HepG2 (cell line): Measurements from ENCODE around the gene SEMA3E. TPM values are rescaled to one million over a fixed set of nuclear protein-coding genes. Genes with fewer than 3 reads are reported as not detected.

Experiments
- ATAC-seq: fragments of 200-7000 bp; cut with Tn5 transposase; 3 replicates; pipeline ENCODE4 v1.9.1; 2020; ENCODE audit warnings: mild to moderate bottlenecking, moderate library complexity
- BruUV-seq: library from RNA; stranded (reverse); fragments of 400-500 nt; replicated peaks from 2 replicates; lab custom pipeline; 2021; lab: Mats Ljungman, UMichigan
- CTCF ChIA-PET: fragments of 300-600 bp; formaldehyde crosslinking; extraction: SDS; loops from one replicate; lab custom pipeline; 2021; ENCODE audit warnings: low total read pairs, inconsistent platforms, low intra/inter-chr PET ratio; lab: Yijun Ruan, JAX
- POLR2A ChIA-PET: fragments of 350-600 bp; sonication (Branson Sonifier 250); formaldehyde crosslinking; loops from one replicate; lab custom pipeline; 2020; ENCODE audit warnings: antibody characterized with exemption, inconsistent platforms; lab: Yijun Ruan, JAX
- DNase-seq: peaks from one replicate; pipeline ENCODE4 v3.0.0-alpha.2; 2015; ENCODE audit warnings: low spot score
- FAIRE-seq: peaks from 3 replicates; lab custom pipeline; 2011; peaks lifted over from hg19 to GRCh38; lab: Jason Lieb, UNC
- H2AFZ ChIP-seq: one replicate; pipeline ENCODE4 v1.6.1; 2011; ENCODE audit warnings: low read length, inconsistent platforms
- H3K27ac ChIP-seq: fragments of 300-600 bp; 3 replicates; pipeline ENCODE4 v1.8.0; 2011; ENCODE audit warnings: mixed run types, mild to moderate bottlenecking, mixed read lengths, low read length, inconsistent platforms; ENCODE audit not compliant: insufficient read depth; ENCODE audit errors: extremely low read length
- H3K27me3 ChIP-seq, 2 experiments: fragments of 200-600 bp in 1 of 2; 2 replicates in 1 of 2; 3 replicates in 1 of 2; pipeline versions ENCODE4 v1.6.0 to v1.8.0; 2011; ENCODE audit warnings: low read length in 2 of 2, mild to moderate bottlenecking in 2 of 2, moderate library complexity in 2 of 2, inconsistent platforms in 1 of 2; ENCODE audit not compliant: insufficient read depth in 2 of 2, control insufficient read depth in 1 of 2
- H3K36me3 ChIP-seq, 2 experiments: fragments of 200-600 bp in 1 of 2; replicated peaks in 1 of 2; 2 replicates in 1 of 2; 3 replicates in 1 of 2; pipeline versions ENCODE4 v1.5.1 to v1.8.0; 2011; ENCODE audit warnings: low read length in 2 of 2, inconsistent platforms in 1 of 2; ENCODE audit not compliant: insufficient read depth in 2 of 2, control insufficient read depth in 1 of 2
- H3K4me1 ChIP-seq: 2 replicates; pipeline ENCODE4 v1.5.1; 2012; ENCODE audit warnings: low read length, inconsistent platforms; ENCODE audit not compliant: insufficient read depth
- H3K4me2 ChIP-seq: 2 replicates; pipeline ENCODE4 v1.6.0; 2011; ENCODE audit warnings: low read depth, low read length, inconsistent platforms
- H3K4me3 ChIP-seq, 3 experiments: fragments of 200-600 bp in 1 of 3; sonication (generic), shearing (Covaris generic) in 1 of 3; replicated peaks in 1 of 3; 2 replicates each; pipeline ENCODE4 v1.5.1; 2011 to 2016; ENCODE audit warnings: low read length in 3 of 3, inconsistent platforms in 2 of 3, low read depth in 2 of 3, mild to moderate bottlenecking in 2 of 3, control low read depth in 1 of 3, mixed read lengths in 1 of 3; ENCODE audit not compliant: insufficient read depth in 1 of 3
- H3K79me2 ChIP-seq: one replicate; pipeline ENCODE4 v1.6.1; 2011; ENCODE audit warnings: low read length, inconsistent platforms; ENCODE audit not compliant: insufficient read depth
- H3K9ac ChIP-seq: 2 replicates; pipeline ENCODE4 v1.6.0; 2011; ENCODE audit warnings: mild to moderate bottlenecking, low read depth, low read length, inconsistent platforms; ENCODE audit not compliant: insufficient read depth
- H3K9me3 ChIP-seq: 2 replicates; pipeline ENCODE4 v1.5.1; 2012; ENCODE audit warnings: mild to moderate bottlenecking, low read length
- H4K20me1 ChIP-seq: 2 replicates; pipeline ENCODE4 v1.6.0; 2011; ENCODE audit warnings: inconsistent platforms, mild to moderate bottlenecking, low read length, moderate library complexity; ENCODE audit not compliant: insufficient read depth
- AGO1 ChIP-seq: fragments of 200-400 bp; formaldehyde crosslinking; IDR thresholded peaks from 2 replicates; pipeline ENCODE4 v1.6.1; 2017; ENCODE audit warnings: mild to moderate bottlenecking, low read depth, low read length, moderate library complexity; ENCODE audit not compliant: poor library complexity, severe bottlenecking
- ATAD3A ChIP-seq: sonication (generic); formaldehyde crosslinking; IDR thresholded peaks from 2 replicates; pipeline ENCODE4 v1.4.0; 2020; ENCODE audit warnings: missing genetic modification reagents
- ATF6 ChIP-seq: sonication (generic); formaldehyde crosslinking; conservative IDR thresholded peaks from 2 replicates; pipeline ENCODE4 v1.4.0; 2020; ENCODE audit warnings: missing genetic modification reagents
- DMAP1 ChIP-seq: IDR thresholded peaks from 2 replicates; pipeline ENCODE4 v1.6.1; 2016
- POGZ ChIP-seq: sonication (generic); formaldehyde crosslinking; IDR thresholded peaks from 2 replicates; pipeline ENCODE4 v1.4.0; 2020; ENCODE audit warnings: mild to moderate bottlenecking, missing genetic modification reagents
- PREB ChIP-seq: sonication (generic); formaldehyde crosslinking; IDR thresholded peaks from 2 replicates; pipeline ENCODE4 v1.4.0; 2020; ENCODE audit warnings: missing genetic modification reagents
- RFX5 ChIP-seq: IDR thresholded peaks from 2 replicates; pipeline ENCODE4 v1.6.1; 2011; ENCODE audit warnings: low read depth, low read length, improper control_type of control experiment
- RFXAP ChIP-seq: sonication (generic); formaldehyde crosslinking; IDR thresholded peaks from 2 replicates; pipeline ENCODE4 v1.4.0; 2020; ENCODE audit warnings: missing genetic modification reagents, borderline replicate concordance
- TIGD3 ChIP-seq: sonication (generic); formaldehyde crosslinking; IDR thresholded peaks from 2 replicates; pipeline ENCODE4 v1.5.1; 2020; ENCODE audit warnings: mild to moderate bottlenecking, missing genetic modification reagents, borderline replicate concordance
- TOPORS ChIP-seq: sonication (generic); formaldehyde crosslinking; IDR thresholded peaks from 2 replicates; pipeline ENCODE4 v1.8.0; 2023; ENCODE audit warnings: mild to moderate bottlenecking, missing genetic modification reagents
- ZBTB7B ChIP-seq: sonication (generic); formaldehyde crosslinking; IDR thresholded peaks from 2 replicates; pipeline ENCODE4 v1.4.0; 2020; ENCODE audit warnings: missing genetic modification reagents
- ZNF781 ChIP-seq: sonication (generic); formaldehyde crosslinking; IDR thresholded peaks from 2 replicates; pipeline ENCODE4 v1.5.1; 2020; ENCODE audit warnings: borderline replicate concordance, mild to moderate bottlenecking, missing genetic modification reagents; ENCODE audit errors: not compliant biosample characterization
- ZNF790 ChIP-seq: sonication (generic); formaldehyde crosslinking; IDR thresholded peaks from 2 replicates; pipeline ENCODE4 v1.8.0; 2022; ENCODE audit warnings: missing genetic modification reagents, mild to moderate bottlenecking, borderline replicate concordance
- ZZZ3 ChIP-seq: sonication (generic); formaldehyde crosslinking; IDR thresholded peaks from 2 replicates; pipeline ENCODE4 v1.4.0; 2020; ENCODE audit warnings: missing genetic modification reagents, mild to moderate bottlenecking, borderline replicate concordance
- WGBS: methylation state at CpG from one replicate; pipeline ENCODE4 v1.1.6; 2017; ENCODE audit warnings: low lambda C conversion rate; 5-methylcytosine and 5-hydroxymethylcytosine counted together
- in situ Hi-C: cut with HindIII; loops from 2 replicates; pipeline ENCODE4 v1.10.0; 2017; ENCODE audit warnings: low pct_unique_long_range_greater_than_20kb; ENCODE audit not compliant: extremely low pct_ligation_motif_present
- intact Hi-C: fragments of 100-400 bp; cut with micrococcal nuclease; formaldehyde crosslinking; loops from one replicate; pipeline ENCODE4 v1.10.0; 2022; ENCODE audit not compliant: unreplicated experiment
- polyA plus RNA-seq, 8 experiments: library from polyadenylated mRNA; depleted of rRNA in 3 of 8; stranded (reverse) in 7 of 8; unstranded in 1 of 8; fragments of >200 nt; fragmentation: Illumina TruSeq in 4 of 8; extraction: Trizol in 4 of 8; gene quantifications; 2 replicates each; pipeline versions ENCODE4 v1.2.1 to v1.2.3, GENCODE V29; 2011 to 2016; ENCODE audit warnings: low read depth in 4 of 8, missing spikeins in 1 of 8, mixed read lengths in 1 of 8; ENCODE audit not compliant: insufficient read depth in 1 of 8
- total RNA-seq, 5 experiments: library from RNA; depleted of rRNA; stranded (reverse); fragments of >200 nt; fragmentation: Illumina TruSeq; extraction: Trizol; gene quantifications; 2 replicates each; pipeline ENCODE4 v1.2.3, GENCODE V29; 2016; ENCODE audit warnings: low read depth in 1 of 5

SEMA3E gene
- total and polyA plus RNA-seq, 2 of the 13 experiments (the other 11 are each of a cell fraction or from before 2014, with no cell fraction given): not detected

GRCh38 chr7:83520726-83521125 lies 128.2 kb downstream of the SEMA3E start:
- ATAC-seq (no peak), FAIRE-seq (no peak), DNase-seq (no peak)
- H3K27me3 ChIP-seq: no peaks in the 10 kb centered on the region; a peak in 1 of 5 replicates
- H3K9me3 ChIP-seq: no peaks in the 10 kb centered on the region
- H2AFZ ChIP-seq: no peak overlapping the region
- H3K79me2 ChIP-seq: no peaks in the 10 kb centered on the region
- no peaks in the 10 kb centered on the region for H4K20me1 ChIP-seq
- in situ Hi-C loops: no loop called here
- no peaks in the 10 kb centered on the region for H3K36me3 ChIP-seq
- ChIA-PET POLR2A (no interaction called here), CTCF (no interaction called here)
- no peak overlapping the region for H3K4me2 ChIP-seq
- WGBS: 0% methylated on average over 2 of the region's 2 CpGs
- H3K9ac ChIP-seq: no peak overlapping the region
- no peak overlapping the region for H3K4me3 ChIP-seq
- BruUV-seq: no TSS peak
- no peaks in the 10 kb centered on the region for H3K4me1 ChIP-seq
- H3K27ac ChIP-seq: no peak overlapping the region
- TF ChIP-seq PREB (CRISPR knock-in tag) (no peak), TOPORS (CRISPR knock-in tag) (no peak), ZNF790 (no peak), RFX5 (no peak), ATAD3A (CRISPR knock-in tag) (no peak), POGZ (CRISPR knock-in tag) (no peak), ATF6 (CRISPR knock-in tag) (no peak), ZNF781 (CRISPR knock-in tag) (no peak), TIGD3 (no peak), ZZZ3 (CRISPR knock-in tag) (no peak), RFXAP (no peak), AGO1 (no peak), DMAP1 (CRISPR knock-in tag) (no peak), ZBTB7B (CRISPR knock-in tag) (no peak)
- intact Hi-C loops: no loop called here
